AG04449 (cell line): Measurements from ENCODE around the gene HAUS7.

Source experiments
- CTCF ChIA-PET: fragments of 350-600 bp; formaldehyde crosslinking; extraction: SDS; loops from one replicate; lab custom pipeline; 2021; ENCODE audit warnings: antibody characterized with exemption; lab: Yijun Ruan, JAX
- POLR2A ChIA-PET: fragments of 400-600, 350-600 bp; formaldehyde crosslinking; extraction: SDS; loops from one replicate; lab custom pipeline; 2020; ENCODE audit warnings: antibody characterized with exemption, inconsistent platforms; lab: Yijun Ruan, JAX
- DNase-seq: peaks from one replicate; pipeline ENCODE4 v3.0.0-alpha.2; 2010; ENCODE audit warnings: low read depth, low spot score
- H3K4me3 ChIP-seq: 2 replicates; pipeline ENCODE4 v1.5.1; 2011; ENCODE audit warnings: low read depth, mild to moderate bottlenecking, control low read depth, low read length
- CTCF ChIP-seq: IDR thresholded peaks from one replicate; pipeline ENCODE4 v1.5.1; 2011; ENCODE audit warnings: mild to moderate bottlenecking, moderate library complexity, low read length, control low read depth, inconsistent platforms; ENCODE audit not compliant: insufficient read depth; ENCODE audit errors: missing control alignments

HAUS7 gene

GRCh38 chrX:153468008-153468580 lies 2.3 kb downstream of the HAUS7 start:
- POLR2A ChIA-PET: no interaction called here
- DNase-seq: no peak

DNA sequence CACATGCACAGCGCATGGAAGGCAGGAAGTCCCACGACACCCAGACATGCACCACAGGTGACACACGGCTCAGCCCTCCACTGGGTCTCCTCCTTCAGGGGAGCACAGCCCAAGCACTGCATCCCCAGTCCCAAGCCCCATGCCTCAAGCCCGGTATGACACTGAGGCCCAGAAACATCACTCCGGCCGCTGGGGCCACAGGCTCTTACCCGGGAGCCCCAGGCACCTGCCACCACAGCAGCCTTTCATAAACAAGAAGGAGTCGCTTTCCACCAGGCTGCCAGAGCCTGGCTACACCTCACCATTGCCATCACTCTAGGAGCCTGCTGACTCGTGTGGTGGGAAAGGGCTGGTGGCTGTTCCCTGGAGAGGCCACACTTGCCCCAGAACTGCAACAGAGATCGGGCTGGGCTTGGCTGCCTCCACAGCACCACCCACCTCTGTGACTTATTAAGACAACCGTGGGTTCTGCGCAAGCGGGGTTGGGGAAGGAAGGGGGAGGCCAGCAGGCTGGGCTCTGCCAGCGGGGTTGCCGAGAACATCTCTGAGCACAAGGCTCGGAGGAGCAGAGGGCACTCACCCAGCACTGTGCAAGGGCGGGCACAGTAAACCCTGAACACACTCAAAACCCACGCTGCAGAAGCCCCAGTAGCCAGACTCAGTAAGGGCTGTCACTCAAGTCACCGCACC lies 4.5 kb downstream of the HAUS7 start:
- no peak overlapping the region for H3K4me3 ChIP-seq
- POLR2A ChIA-PET: no interaction called here
- CTCF ChIA-PET: no interaction called here
- no peak for TF ChIP-seq CTCF
- DNase-seq: no peak

More at GRCh38 chrX:153468008-153468580, 2.3 kb downstream of the HAUS7 start:
- no peak overlapping the region for H3K4me3 ChIP-seq
- CTCF ChIA-PET: interaction anchor here (0.9 to 1.5 kb wide), 3 partner anchors 7 to 436 kb away, joined by 3 to 5 read pairs (median 4); no protein-coding TSS in a partner anchor
- TF ChIP-seq CTCF: no peak

- no peak for DNase-seq
- H3K4me3 ChIP-seq: no peak overlapping the region
- ChIA-PET POLR2A (no interaction called here), CTCF (interaction anchor here (1.5 kb wide), 1 partner anchor 43 kb away, joined by 4 read pairs; no protein-coding TSS in a partner anchor)
- no peak for TF ChIP-seq CTCF
Observed at GRCh38 chrX:153464116-153464515, 6.3 kb downstream of the HAUS7 start.

GRCh38 chrX:153463556-153463955 lies 6.8 kb downstream of the HAUS7 start:
- no peak for DNase-seq
- POLR2A ChIA-PET: no interaction called here
- CTCF ChIA-PET: interaction anchor here (1.5 kb wide), 1 partner anchor 44 kb away, joined by 4 read pairs; no protein-coding TSS in a partner anchor
- no peak for TF ChIP-seq CTCF
- H3K4me3 ChIP-seq: no peak overlapping the region

GRCh38 chrX:153463031-153463430 lies 7.3 kb downstream of the HAUS7 start:
- no peak for DNase-seq
- ChIA-PET POLR2A (no interaction called here), CTCF (interaction anchor here (3.0 to 5.9 kb wide), 2 partner anchors 31 to 45 kb away, joined by 21 to 71 read pairs; partner anchors contain the start of gene BGN)
- H3K4me3 ChIP-seq: no peak overlapping the region
- TF ChIP-seq CTCF: no peak

DNA sequence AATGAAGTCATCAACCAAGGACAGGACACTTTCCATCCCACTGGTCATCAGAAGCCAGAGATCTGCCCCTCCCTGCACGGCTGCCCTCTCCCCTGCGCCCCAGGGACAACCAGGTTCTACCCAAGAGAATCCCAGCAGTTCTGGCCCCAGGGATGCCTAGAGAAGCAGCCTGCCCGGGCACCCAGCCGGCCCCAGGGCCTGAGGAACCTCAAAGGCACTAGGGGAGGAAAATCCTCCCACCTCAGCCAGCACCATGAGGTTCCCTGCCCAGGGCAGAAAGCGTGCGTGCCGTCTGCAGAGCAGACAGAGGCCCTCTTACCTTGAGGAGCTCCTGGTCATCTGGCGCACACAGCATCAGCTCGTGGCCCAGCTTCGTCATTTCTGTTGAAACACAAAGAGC lies 8.1 kb downstream of the HAUS7 start:
- TF ChIP-seq CTCF: no peak
- DNase-seq: no peak
- no peak overlapping the region for H3K4me3 ChIP-seq
- CTCF ChIA-PET: interaction anchor here (2.3 to 5.9 kb wide), 3 partner anchors 9 to 46 kb away, joined by 21 to 71 read pairs (median 21); partner anchors contain the start of genes BGN and HAUS7
- POLR2A ChIA-PET: no interaction called here
